HG02970 (cell line): Measurements from ENCODE around the gene GJC2.

Source experiments
- ATAC-seq: cut with Tn5 transposase; IDR thresholded peaks from one replicate; pipeline ENCODE4 v1.9.1; 2021; ENCODE audit warnings: mild to moderate bottlenecking, moderate library complexity, moderate number of reproducible peaks; ENCODE audit not compliant: unreplicated experiment, low FRiP score

GJC2 gene

GRCh38 chr1:228155596-228156514 is 6.1 kb downstream of the GJC2 start:
- no peak for ATAC-seq

DNA sequence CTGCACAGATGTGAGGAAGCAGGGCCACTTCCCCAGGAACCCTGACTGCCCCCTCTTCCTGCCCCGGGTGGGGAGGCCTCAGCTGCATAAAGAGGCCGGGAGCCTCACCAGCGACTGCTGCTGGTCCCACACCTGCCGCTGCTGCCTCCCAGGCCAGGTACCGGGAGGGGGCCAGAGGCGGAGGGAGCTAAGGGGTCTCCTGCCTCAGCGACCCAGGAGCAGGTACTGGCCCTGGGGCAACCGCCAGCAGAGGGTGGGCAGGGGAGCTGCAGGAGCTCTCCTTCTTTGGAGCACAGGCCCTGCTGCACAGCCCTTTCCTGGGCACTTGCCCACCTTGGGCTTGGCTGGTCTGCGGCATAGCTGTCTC is 6.8 kb downstream of the GJC2 start:
- no peak for ATAC-seq

GRCh38 chr1:228156941-228157728 is 7.4 kb downstream of the GJC2 start:
- ATAC-seq, result no peak

DNA sequence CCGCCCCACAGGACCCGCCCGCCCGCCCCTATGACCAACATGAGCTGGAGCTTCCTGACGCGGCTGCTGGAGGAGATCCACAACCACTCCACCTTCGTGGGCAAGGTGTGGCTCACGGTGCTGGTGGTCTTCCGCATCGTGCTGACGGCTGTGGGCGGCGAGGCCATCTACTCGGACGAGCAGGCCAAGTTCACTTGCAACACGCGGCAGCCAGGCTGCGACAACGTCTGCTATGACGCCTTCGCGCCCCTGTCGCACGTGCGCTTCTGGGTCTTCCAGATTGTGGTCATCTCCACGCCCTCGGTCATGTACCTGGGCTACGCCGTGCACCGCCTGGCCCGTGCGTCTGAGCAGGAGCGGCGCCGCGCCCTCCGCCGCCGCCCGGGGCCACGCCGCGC is 8.0 kb downstream of the GJC2 start:
- no peak for ATAC-seq

DNA sequence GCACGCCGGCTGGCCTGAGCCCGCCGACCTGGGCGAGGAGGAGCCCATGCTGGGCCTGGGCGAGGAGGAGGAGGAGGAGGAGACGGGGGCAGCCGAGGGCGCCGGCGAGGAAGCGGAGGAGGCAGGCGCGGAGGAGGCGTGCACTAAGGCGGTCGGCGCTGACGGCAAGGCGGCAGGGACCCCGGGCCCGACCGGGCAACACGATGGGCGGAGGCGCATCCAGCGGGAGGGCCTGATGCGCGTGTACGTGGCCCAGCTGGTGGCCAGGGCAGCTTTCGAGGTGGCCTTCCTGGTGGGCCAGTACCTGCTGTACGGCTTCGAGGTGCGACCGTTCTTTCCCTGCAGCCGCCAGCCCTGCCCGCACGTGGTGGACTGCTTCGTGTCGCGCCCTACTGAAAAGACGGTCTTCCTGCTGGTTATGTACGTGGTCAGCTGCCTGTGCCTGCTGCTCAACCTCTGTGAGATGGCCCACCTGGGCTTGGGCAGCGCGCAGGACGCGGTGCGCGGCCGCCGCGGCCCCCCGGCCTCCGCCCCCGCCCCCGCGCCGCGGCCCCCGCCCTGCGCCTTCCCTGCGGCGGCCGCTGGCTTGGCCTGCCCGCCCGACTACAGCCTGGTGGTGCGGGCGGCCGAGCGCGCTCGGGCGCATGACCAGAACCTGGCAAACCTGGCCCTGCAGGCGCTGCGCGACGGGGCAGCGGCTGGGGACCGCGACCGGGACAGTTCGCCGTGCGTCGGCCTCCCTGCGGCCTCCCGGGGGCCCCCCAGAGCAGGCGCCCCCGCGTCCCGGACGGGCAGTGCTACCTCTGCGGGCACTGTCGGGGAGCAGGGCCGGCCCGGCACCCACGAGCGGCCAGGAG is 8.6 kb downstream of the GJC2 start:
- no peak for ATAC-seq

DNA sequence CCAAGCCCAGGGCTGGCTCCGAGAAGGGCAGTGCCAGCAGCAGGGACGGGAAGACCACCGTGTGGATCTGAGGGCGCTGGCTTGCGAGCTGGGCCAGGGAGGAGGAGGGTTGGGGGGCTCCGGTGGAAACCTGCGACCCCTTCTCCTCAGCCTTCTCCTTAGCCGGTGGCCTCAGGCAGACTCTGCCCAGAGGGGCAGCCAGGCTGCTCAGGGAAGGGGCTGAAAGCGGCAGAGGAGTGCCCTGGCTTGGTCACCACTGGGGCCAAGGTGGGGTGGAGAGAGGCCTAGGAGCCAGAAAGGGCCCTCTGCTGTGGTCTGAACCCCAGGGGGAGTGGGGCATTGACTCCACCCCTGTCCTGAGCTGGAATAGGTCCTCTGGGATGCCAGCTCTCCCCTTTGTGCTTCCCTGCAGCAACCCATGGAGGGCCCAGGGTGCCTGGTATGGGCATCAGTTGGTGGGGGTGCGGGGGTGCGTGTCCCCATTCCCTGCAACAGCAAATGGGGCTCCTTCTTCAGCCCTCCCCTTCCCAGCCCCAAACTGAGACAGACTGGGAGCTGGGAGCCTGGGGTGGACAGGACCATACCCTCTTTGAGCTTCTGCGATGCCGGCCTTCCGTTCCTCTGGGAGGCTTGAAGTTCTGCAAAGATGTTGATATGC is 9.4 kb downstream of the GJC2 start:
- ATAC-seq, result no peak

DNA sequence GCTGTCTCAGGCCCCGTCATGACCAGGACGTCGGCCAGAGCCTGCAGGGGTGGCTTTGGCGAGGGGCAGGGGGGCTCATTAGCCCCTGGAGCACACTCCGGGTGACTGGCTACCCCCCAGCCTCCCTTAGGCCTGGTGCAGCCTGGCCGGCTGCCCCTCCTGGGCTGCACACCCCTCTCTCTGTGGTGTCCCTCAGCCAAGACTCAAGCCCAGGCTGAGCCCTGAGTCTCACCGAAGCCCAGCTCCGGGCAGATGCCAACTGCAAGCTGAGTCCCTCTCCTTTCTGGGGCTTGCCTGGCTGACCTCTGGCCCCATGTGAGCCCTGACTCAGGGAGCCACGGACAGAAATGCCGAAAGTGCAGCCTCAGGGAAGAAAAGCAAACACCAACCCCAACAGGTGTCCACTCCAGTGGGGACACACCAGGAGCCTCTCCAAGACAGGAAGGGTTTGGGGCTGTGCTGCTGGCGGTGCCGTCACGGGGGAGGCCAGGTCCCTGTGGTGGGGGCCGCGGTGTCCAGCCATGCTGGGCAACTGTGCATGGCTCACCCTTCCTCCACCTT is 10.6 kb downstream of the GJC2 start:
- no peak for ATAC-seq

DNA sequence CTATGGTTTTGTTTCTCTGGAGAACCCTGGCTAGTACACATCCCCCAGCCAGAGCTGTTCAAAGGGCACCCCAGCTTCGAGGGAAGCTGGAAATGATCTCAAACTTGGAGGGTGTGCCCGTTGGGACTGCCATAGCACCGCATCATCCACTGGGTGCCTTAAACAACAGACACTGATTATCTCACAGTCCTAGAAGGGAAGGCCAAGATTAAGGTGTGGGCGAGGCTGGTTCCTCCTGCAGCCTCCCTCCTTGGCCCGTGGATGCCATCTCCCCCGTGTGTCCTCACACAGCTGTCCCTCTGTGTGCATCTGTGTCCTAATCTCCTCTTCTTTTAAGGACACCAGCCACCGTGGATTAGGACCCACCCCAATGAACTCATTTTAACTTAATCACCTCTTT is 11.6 kb downstream of the GJC2 start:
- ATAC-seq, result no peak

DNA sequence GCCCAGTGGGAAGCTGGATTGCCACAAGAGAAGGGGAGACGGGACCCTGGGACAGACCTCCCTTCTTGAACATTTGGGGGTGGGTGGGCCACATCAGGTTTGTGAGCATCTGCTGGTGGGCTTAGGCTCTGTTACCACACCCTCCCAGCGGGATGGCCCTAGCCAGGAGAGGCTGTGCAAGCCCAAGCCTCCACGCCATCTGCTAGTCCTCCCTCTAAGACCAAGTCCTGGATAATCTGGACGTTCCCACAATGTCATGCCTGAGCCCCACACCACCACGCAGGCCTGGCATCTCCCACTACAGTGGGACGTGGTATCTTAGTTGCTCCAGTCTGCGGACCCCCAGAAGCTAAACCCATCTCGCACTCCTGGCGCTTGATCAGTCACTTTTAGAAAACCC is 12.1 kb downstream of the GJC2 start:
- no peak for ATAC-seq

- no peak for ATAC-seq
Measured at GRCh38 chr1:228162286-228163006, 12.7 kb downstream of the GJC2 start.

GRCh38 chr1:228163007-228163753 is 13.4 kb downstream of the GJC2 start:
- ATAC-seq, result no peak

GRCh38 chr1:228163776-228164519 is 14.2 kb downstream of the GJC2 start:
- no peak for ATAC-seq

- no peak for ATAC-seq
Measured at GRCh38 chr1:228164561-228165371, 15.0 kb downstream of the GJC2 start.

GRCh38 chr1:228165372-228166169 is 15.8 kb downstream of the GJC2 start, which contains the start of gene IBA57:
Gene IBA57, plus strand, starts transcription at chr1:228165804. Its CDS starts 13 bp downstream, at chr1:228165817.
- ATAC-seq, result peak; percentile 83

DNA sequence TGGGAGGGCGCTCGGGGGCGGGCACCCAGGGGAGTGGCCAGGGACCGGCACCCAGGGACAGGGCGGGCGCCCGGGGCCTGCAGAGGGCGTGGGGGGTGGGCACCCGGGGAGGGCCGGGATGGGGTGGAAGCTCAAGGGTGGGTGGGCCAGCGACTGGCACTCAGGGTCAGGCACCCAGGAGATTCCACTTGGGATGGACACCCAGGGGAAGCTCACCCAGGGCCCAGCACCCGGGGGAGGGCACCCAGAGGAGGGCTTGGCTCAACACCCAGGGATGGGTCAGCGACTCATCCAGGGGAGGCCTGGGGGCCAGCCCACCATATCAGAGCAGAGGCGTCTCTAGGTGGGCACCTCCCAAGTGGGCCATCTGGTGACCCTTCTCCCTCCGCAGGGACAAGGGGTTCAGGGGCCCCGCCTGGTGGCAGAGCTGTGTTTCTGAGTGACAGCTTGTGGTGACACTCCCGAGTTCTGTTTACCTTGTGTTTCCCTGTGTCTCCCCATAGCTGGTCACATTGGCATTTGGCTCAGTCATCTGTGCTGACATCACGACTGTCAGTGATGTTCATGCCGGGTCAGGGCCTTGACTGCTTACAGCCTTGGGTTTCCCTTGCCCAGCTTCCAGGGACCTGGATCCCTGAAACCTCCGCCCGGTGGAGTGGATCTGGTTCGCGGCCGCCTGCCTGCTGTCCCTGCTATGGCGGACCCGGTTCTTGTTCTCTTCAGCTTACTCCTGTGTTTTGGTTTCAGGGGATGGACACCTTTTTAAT is 16.6 kb downstream of the GJC2 start:
- peak; percentile 8 for ATAC-seq
